Neuron (in vitro differentiated cells): Measurements from ENCODE around the gene SPNS3.

Experiments
- H2AFZ ChIP-seq: one replicate; pipeline ENCODE4 v1.6.1; 2013; ENCODE audit warnings: low read depth, mild to moderate bottlenecking, inconsistent platforms, low read length, moderate library complexity
- H3K27me3 ChIP-seq: one replicate; pipeline ENCODE4 v1.6.1; 2013; ENCODE audit warnings: low read length; ENCODE audit not compliant: insufficient read depth
- H3K36me3 ChIP-seq: one replicate; pipeline ENCODE4 v1.6.1; 2013; ENCODE audit warnings: low read length; ENCODE audit not compliant: insufficient read depth
- H3K4me1 ChIP-seq: one replicate; pipeline ENCODE4 v1.6.1; 2013; ENCODE audit warnings: low read length; ENCODE audit not compliant: insufficient read depth
- H3K4me3 ChIP-seq: 2 replicates; pipeline ENCODE4 v1.5.1; 2013; ENCODE audit warnings: mild to moderate bottlenecking, low read length, moderate library complexity
- H3K9me3 ChIP-seq: one replicate; pipeline ENCODE4 v1.6.1; 2013; ENCODE audit warnings: low read length

The SPNS3 gene

DNA sequence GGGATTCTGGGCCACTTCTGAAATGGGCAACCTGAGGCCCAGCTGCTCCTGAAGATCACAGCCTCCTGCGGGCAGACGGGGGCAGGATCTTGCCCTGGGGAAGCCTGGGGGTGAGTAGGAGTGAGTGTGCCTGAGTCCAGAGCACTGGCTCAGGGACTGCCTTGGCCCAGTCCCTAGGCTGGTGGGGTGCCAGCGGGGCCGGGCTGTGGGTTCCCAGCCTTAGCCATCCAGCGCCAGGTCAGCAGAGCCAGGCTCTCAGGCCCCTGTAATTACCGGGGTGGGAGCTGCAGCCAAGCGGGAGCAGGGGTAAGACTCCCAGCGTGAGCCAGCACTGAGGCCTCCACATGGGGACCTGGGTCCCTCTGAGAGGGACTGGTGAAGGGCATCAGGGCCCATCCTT, 73.2 kb downstream of the SPNS3 start:
- H3K27me3 ChIP-seq, result peaks cover 64% of the 10 kb centered on the region
- no peak overlapping the region for H2AFZ ChIP-seq
- H3K4me1 ChIP-seq, result no peaks in the 10 kb centered on the region
- no peaks in the 10 kb centered on the region for H3K9me3 ChIP-seq
- no peak overlapping the region for H3K4me3 ChIP-seq
- no peaks in the 10 kb centered on the region for H3K36me3 ChIP-seq

DNA sequence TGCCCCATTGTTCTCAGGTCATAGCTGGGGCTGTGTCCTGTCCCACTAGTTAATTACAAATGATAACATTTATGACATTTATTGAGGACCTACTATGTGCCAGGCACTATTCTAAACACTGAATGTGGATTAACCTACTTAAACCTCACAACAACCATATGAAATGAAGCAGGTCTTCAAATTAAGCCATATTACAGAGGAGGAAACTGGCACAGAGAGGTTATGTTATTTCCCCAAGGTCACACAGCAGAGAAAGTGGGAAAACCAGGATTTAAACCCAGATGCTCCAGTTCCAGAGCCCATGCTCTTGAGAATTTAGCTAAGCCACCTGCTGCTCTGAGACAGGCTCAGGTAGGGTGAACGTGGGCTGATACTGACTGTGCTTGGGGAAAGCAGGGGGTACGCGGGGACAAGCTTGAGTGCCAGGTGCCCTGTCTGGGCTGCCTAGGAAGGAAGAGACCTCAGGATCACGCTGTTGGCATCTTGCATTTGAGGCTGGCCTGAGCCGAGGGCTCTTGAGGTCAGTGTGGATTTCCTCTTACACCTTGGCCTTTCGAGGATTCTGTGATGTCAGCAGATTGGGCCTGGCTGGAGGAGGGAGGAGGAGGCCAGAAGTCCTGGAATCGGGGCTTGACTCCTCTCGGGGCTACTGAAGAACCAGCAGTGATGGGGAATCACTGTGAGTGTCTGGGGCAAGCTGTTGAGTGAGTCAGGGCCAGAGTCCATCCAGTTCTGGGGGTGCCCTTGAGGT, 73.8 kb downstream of the SPNS3 start:
- Histone ChIP-seq H3K4me1 (no peaks in the 10 kb centered on the region), H3K4me3 (no peak overlapping the region), H3K27me3 (peaks cover 64% of the 10 kb centered on the region), H3K36me3 (no peaks in the 10 kb centered on the region), H3K9me3 (no peaks in the 10 kb centered on the region), H2AFZ (no peak overlapping the region)

- Histone ChIP-seq H3K9me3 (no peaks in the 10 kb centered on the region), H3K4me3 (no peak overlapping the region), H2AFZ (no peak overlapping the region), H3K27me3 (peaks cover 58% of the 10 kb centered on the region), H3K36me3 (no peaks in the 10 kb centered on the region), H3K4me1 (no peaks in the 10 kb centered on the region)
Observed at GRCh38 chr17:4508207-4508606, 74.5 kb downstream of the SPNS3 start.

GRCh38 chr17:4509401-4509800, 75.7 kb downstream of the SPNS3 start:
- Histone ChIP-seq H3K4me1 (no peaks in the 10 kb centered on the region), H2AFZ (no peak overlapping the region), H3K4me3 (no peak overlapping the region), H3K36me3 (no peaks in the 10 kb centered on the region), H3K9me3 (no peaks in the 10 kb centered on the region), H3K27me3 (peaks cover 55% of the 10 kb centered on the region)

DNA sequence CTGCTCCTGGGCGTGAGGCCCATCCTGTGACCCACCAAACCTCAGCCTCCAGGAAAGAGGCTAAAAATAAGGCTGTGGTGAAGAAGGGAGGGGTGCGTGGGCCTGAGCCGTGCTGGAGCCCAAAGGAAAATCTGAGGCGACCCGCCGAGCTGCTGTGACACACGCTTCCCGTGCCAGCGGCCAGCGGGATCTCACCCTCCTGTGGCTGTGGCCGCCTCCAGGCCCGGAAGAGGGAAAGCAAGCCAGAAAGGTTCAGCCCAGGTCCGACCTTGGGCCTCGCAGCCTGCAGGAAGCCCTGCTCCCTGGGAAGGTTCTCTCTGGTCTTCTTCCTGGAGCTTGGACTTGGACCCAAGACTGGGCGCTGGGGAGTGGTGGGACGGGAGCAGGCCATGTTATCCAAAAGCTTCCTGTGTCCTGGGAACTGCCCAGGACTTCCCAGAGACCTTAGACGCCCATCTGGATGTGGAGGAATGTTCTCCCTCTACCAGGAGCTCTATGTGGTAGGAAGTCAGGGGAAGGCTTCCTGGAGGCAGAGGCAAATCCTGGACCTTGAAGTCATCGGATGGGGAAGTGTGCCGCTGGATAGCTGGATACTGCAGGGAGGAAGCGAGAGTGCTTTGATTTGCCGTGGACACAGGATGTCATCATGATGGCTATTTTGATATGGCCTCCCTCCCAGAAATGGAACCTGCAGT, 76.3 kb downstream of the SPNS3 start:
- H2AFZ ChIP-seq, result no peak overlapping the region
- H3K27me3 ChIP-seq, result peaks cover 49% of the 10 kb centered on the region
- H3K36me3 ChIP-seq, result no peaks in the 10 kb centered on the region
- H3K9me3 ChIP-seq, result no peaks in the 10 kb centered on the region
- no peak overlapping the region for H3K4me3 ChIP-seq
- H3K4me1 ChIP-seq, result peaks cover under 1% of the 10 kb centered on the region

- no peak overlapping the region for H3K4me3 ChIP-seq
- no peaks in the 10 kb centered on the region for H3K9me3 ChIP-seq
- H3K36me3 ChIP-seq, result no peaks in the 10 kb centered on the region
- peaks cover 3% of the 10 kb centered on the region for H3K4me1 ChIP-seq
- no peak overlapping the region for H2AFZ ChIP-seq
- H3K27me3 ChIP-seq, result peaks cover 44% of the 10 kb centered on the region
Observed at GRCh38 chr17:4510618-4510941, 76.8 kb downstream of the SPNS3 start.

DNA sequence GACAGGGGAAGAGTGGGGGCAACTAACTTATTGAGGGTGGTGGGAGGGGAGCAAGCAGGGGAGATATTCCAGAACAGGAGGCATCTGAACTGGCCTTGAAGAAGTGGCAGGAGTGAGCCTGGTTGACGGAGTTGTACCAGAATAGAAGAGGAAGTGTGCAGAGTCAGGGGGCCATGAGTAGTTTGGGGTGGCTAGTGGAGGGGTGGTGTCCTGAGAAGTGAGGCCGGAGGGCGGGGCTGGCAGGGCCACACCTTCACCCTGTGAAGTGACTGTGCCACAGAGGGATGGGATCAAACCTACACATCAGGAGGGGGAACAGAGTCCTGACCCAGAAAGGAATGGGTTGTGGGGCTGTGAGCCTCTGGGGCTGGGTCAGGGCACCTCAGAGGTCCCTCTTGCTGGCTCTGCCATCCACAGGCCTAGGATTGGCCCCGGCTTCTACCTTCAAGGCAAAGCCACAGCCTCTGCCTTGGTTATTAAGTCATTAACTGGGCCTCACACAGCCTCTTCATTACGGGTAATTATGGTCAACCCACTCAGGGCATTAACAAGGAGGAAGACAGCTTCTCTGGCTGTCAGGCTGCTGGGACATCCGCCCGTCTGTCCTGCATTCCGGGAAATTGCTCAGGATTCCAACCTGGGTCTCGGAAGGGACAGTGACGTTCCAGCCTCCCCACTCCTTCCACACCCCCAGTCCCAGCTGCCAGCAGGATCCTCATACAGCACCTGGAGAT, 77.6 kb downstream of the SPNS3 start:
- Histone ChIP-seq H3K36me3 (no peaks in the 10 kb centered on the region), H2AFZ (no peak overlapping the region), H3K9me3 (no peaks in the 10 kb centered on the region), H3K4me1 (peaks cover 3% of the 10 kb centered on the region), H3K4me3 (no peak overlapping the region), H3K27me3 (peaks cover 36% of the 10 kb centered on the region)

- no peak overlapping the region for H3K4me3 ChIP-seq
- peaks cover 30% of the 10 kb centered on the region for H3K27me3 ChIP-seq
- no peaks in the 10 kb centered on the region for H3K9me3 ChIP-seq
- no peaks in the 10 kb centered on the region for H3K36me3 ChIP-seq
- H3K4me1 ChIP-seq, result peaks cover 3% of the 10 kb centered on the region
- H2AFZ ChIP-seq, result no peak overlapping the region
Observed at GRCh38 chr17:4512156-4513112, 78.7 kb downstream of the SPNS3 start.

DNA sequence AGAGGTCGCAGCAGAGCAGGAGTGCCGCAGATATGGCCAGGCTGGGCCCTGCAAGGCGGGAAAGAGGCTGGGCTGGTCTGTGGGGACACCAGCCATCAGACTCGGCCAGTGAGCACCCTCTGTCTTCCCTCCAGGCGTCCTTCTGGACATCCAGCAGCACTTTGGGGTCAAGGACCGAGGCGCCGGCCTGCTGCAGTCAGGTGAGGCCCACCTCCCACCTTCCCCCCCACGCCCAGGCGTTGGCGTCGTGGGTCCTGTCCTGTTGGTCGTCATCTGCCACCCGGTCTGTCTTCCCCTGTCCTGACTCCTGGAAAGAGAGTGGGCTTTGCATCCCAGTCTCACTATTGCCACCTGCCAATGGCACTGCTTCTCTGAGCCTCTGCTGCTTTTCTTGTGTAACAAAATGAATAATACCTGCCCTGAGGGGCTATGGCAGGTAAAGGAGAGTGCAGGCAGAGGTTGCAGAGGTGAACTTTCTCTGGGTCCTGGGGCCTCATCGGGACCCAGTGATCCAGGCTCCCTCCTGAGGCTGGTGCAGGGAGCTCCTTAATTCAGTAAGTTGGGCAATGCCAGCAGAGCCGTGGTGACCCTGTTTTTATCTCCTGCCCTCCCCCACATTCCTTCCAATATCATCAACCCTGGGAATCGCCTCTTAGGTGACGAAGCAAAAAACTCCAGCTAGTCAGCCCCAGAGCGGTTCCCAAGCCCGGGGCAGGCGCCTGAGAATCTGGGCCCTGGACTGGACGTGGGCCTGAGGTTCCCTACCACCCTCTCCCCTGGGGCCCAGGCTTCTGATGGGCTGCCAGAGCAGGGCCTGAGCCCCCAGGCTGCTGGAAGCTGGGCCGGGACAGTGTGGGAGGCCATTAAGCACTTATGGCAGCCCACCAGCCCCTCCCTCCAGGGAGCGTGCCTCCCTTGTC, 79.6 kb downstream of the SPNS3 start:
- H3K36me3 ChIP-seq, result no peaks in the 10 kb centered on the region

DNA sequence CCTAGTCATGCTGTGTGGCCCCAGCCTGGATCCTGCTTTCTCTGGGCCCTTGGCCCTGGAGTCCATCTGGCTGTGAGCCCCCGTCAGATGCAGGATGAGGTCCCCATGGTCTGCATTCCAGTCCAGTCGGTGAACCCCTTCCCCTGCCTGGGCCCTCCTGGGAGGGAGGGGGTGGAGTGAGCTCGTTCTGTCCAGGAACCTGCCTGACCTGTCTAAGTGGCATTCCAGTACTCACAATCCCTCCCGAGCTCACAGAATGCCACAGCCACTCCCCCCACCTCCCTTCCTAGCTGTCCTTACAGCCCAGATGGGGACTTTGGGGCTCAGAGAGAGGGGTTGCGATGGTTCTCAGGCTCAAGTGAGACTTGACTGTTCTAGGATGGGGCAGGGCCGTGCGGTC, 80.5 kb downstream of the SPNS3 start:
- no peak overlapping the region for H2AFZ ChIP-seq
- peaks cover 24% of the 10 kb centered on the region for H3K27me3 ChIP-seq
- no peak overlapping the region for H3K4me3 ChIP-seq
- H3K4me1 ChIP-seq, result peaks cover 5% of the 10 kb centered on the region
- no peaks in the 10 kb centered on the region for H3K36me3 ChIP-seq
- H3K9me3 ChIP-seq, result no peaks in the 10 kb centered on the region

More for the DNA sequence above, 79.6 kb downstream of the SPNS3 start:
- H3K9me3 ChIP-seq, result no peaks in the 10 kb centered on the region
- peaks cover 3% of the 10 kb centered on the region for H3K4me1 ChIP-seq
- H3K4me3 ChIP-seq, result no peak overlapping the region
- peaks cover 30% of the 10 kb centered on the region for H3K27me3 ChIP-seq
- H2AFZ ChIP-seq, result no peak overlapping the region

- Histone ChIP-seq H3K4me3 (no peak overlapping the region), H3K4me1 (peaks cover 11% of the 10 kb centered on the region), H2AFZ (no peak overlapping the region), H3K27me3 (peaks cover 18% of the 10 kb centered on the region), H3K36me3 (no peaks in the 10 kb centered on the region), H3K9me3 (no peaks in the 10 kb centered on the region)
Observed at GRCh38 chr17:4514779-4515178, 81.0 kb downstream of the SPNS3 start.

GRCh38 chr17:4515501-4515900, 81.8 kb downstream of the SPNS3 start:
- no peaks in the 10 kb centered on the region for H3K36me3 ChIP-seq
- H2AFZ ChIP-seq, result no peak overlapping the region
- no peaks in the 10 kb centered on the region for H3K9me3 ChIP-seq
- H3K4me1 ChIP-seq, result peaks cover 17% of the 10 kb centered on the region
- H3K4me3 ChIP-seq, result no peak overlapping the region
- H3K27me3 ChIP-seq, result peaks cover 13% of the 10 kb centered on the region
